Gastrocnemius medialis (tissue), 4 donors: ENCODE results near the gene ZNF524.
A peak's percentile ranks its signal among the peaks of the same experiment; 100 is the strongest.

Experiments used
- POLR2A ChIP-seq, 2 donors: fragments of 450-650 bp; IDR thresholded peaks; one replicate each; pipeline ENCODE4 v1.6.1; 2017; ENCODE audit warnings: antibody characterized with exemption in 2 of 2, mild to moderate bottlenecking in 2 of 2, moderate library complexity in 2 of 2
- TF ChIP-seq, protein P1 (sequence below), 5 experiments: fragments of 450-650 bp in 3 of 5; fragments of 200-600 bp in 2 of 5; sonication (generic) in 2 of 5; IDR thresholded peaks in 4 of 5; conservative IDR thresholded peaks in 1 of 5; 1 replicate in 4 of 5; 2 replicates in 1 of 5; pipeline ENCODE4 v1.5.1; 2016 to 2019; ENCODE audit warnings: antibody characterized with exemption in 5 of 5, mild to moderate bottlenecking in 3 of 5, moderate library complexity in 3 of 5

DNA sequence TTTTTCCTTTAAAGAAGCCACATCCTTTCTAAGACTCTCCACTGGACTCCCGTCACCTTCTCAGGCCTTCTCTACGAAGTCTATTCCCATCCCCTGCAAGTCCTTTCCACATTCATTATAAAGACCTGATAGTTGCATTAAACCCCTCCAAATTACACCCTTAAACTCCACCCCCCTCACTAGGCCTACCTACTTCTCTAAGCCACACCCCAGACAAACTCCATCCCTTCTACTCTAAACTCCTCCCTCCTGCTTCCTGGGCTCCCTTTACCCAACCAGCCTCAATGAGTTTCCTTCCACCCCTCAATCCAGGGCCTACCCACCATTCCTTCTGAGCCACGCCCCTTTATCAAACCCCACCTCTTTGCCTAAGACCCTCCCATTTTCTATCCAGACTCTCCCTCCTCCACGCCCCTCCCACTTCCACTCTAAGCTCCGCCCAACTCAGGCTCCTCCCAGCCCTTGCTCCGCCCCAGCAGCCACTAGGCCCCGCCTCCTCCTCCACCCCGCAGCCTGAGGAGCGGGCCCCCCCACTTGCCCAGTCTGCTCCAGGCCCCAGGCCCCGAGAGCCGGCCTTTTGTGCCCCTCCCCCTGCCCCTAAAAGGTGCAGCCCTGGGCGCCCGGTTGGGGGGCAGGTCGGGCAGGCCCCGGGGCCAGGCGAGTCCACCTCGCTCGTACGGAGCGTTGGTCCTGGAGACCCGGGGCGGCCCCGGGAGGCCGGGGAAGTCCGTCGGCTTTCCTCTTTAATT is 1.2 kb upstream of the ZNF524 start:
- TF ChIP-seq, protein P1, sequence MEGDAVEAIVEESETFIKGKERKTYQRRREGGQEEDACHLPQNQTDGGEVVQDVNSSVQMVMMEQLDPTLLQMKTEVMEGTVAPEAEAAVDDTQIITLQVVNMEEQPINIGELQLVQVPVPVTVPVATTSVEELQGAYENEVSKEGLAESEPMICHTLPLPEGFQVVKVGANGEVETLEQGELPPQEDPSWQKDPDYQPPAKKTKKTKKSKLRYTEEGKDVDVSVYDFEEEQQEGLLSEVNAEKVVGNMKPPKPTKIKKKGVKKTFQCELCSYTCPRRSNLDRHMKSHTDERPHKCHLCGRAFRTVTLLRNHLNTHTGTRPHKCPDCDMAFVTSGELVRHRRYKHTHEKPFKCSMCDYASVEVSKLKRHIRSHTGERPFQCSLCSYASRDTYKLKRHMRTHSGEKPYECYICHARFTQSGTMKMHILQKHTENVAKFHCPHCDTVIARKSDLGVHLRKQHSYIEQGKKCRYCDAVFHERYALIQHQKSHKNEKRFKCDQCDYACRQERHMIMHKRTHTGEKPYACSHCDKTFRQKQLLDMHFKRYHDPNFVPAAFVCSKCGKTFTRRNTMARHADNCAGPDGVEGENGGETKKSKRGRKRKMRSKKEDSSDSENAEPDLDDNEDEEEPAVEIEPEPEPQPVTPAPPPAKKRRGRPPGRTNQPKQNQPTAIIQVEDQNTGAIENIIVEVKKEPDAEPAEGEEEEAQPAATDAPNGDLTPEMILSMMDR (IDR thresholded peaks at IDR 0.05 in 4 of 5, conservative IDR thresholded peaks at IDR 0.05 in 1 of 5) = no peak
- TF ChIP-seq POLR2A (IDR thresholded peaks at IDR 0.05) = peak; percentile 66 to 69
